ENCODE results near the gene ATP5F1D. TPM values are rescaled to one million over a fixed set of nuclear protein-coding genes. Genes with fewer than 3 reads are reported as not detected.

The ATP5F1D gene
- total RNA-seq, 1 donor from 2014 or later, result 29.0 TPM

DNA sequence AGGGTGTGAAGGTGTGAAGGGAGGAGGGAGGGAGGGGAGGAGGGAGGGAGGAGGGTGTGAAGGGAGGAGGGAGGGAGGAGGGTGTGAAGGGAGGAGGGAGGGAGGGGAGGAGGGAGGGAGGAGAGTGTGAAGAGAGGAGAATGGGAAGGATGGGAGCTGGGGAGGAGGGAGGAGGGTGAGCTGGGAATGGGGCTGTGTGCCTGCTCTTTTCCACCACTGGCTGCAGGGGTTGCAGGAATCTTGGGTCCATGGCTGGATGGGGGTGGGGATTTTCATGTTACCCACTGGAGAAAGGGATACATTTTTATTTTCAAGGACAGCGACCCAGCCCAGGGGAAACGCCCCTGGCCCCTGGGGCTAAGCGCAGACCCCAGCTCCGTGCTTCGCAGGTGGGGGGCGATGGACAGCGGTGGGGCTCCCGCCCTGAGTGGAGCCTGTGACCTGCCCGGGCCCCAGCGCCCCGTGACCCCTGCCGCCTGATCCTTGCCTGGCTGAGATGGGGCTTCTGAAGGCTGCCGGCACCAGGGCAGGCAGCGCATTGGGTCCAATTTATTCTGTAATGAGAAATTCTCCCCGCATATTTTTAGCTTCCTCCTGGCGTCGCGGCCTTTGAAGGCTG lies 41.1 kb downstream of the ATP5F1D start:
- DNase-seq (ENCODE audit: low read depth), result no peak

- DNase-seq (ENCODE audit: low read depth), result no peak
Observed at GRCh38 chr19:1283207-1283916, 41.8 kb downstream of the ATP5F1D start.

- DNase-seq (ENCODE audit: low read depth), result no peak
Observed at GRCh38 chr19:1283917-1284292, 42.4 kb downstream of the ATP5F1D start.

GRCh38 chr19:1284293-1284978 lies 42.9 kb downstream of the ATP5F1D start:
- DNase-seq (ENCODE audit: low read depth), result no peak

DNA sequence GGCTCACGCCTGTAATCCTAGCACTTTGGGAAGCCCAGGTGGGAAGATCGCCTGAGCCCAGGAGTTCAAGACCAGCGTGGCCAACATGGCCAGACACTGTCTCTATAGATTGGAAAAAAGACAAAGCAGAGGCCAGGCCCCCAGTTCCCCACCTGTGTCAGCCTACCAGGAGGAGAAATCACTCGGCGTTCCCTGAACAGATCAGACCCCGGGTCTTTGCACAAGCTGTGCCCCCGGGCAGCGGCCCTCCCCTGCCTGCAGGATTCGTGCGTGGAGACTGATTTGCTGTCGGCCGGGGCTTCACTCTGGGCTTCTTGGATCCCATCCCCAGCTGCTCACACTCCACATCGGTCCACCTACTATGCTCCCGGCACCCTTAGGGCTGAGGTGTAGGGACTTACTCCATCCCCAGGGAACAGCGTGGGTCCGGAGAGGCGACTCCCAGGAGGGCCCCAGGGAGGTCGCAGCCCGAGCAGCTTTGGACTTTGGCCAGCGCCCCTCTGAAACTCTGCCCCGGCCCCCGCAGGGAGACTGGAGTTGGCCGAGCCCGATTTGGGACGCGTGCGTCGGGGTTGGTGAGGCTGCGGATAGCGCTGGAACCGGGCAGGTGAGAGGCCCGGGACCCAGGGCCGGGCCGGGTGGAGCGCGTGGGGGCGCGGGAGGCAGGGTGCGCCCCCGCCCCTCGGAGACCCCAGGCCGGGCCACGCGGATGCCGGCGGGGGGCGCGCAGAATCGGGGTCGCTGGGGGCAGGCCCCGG lies 43.6 kb downstream of the ATP5F1D start:
- DNase-seq (ENCODE audit: low read depth), result no peak

- DNase-seq (ENCODE audit: low read depth), result no peak
Observed at GRCh38 chr19:1285737-1286360, 44.3 kb downstream of the ATP5F1D start, which contains the start of gene EFNA2. TSS of gene EFNA2 (plus strand) at chr19:1285873. CDS start at chr19:1286169, 296 bp downstream.

DNA sequence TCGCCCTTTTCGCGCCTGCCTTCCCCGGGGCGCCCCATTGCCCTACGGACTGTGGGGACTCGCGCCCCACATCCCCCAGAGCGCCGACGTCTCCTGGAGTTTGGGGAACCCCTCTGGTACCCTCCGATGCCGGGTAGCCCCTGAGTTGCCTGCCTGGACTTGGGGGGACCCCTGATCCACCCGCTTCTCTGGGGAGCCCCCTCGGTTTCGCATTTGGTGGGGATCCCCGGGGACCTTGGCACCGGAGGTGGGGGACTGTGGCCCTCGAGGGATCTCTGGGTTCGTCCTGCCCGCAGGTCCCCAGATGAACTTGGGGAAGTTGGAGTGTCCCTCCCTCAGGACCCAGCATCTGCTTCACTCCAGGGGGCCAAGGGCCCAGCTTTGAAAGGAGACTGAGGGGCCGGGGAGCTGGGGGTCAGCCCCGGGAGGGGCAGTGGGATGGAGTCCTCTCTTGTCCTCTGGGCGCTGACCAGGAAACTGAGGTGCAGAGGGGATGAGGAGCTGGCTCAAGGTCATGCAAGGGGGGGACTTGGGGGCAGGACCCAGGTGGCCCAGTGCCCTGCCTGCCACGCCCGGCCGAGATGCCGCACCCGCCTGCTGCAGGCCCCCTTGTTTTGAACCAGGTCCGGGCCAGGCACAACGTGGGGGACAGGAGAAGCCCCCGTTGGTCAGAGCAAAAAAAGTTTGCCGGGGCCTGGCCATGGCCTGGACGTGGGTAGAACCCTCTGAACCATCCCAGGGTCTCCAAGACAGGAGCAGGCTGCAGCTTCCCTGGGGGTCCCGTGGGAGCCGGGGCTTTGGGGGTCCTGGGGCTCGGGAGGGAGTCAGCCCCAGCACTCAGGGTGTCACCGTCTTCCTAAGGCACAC lies 45.2 kb downstream of the ATP5F1D start:
- no peak for DNase-seq (ENCODE audit: low read depth)

DNA sequence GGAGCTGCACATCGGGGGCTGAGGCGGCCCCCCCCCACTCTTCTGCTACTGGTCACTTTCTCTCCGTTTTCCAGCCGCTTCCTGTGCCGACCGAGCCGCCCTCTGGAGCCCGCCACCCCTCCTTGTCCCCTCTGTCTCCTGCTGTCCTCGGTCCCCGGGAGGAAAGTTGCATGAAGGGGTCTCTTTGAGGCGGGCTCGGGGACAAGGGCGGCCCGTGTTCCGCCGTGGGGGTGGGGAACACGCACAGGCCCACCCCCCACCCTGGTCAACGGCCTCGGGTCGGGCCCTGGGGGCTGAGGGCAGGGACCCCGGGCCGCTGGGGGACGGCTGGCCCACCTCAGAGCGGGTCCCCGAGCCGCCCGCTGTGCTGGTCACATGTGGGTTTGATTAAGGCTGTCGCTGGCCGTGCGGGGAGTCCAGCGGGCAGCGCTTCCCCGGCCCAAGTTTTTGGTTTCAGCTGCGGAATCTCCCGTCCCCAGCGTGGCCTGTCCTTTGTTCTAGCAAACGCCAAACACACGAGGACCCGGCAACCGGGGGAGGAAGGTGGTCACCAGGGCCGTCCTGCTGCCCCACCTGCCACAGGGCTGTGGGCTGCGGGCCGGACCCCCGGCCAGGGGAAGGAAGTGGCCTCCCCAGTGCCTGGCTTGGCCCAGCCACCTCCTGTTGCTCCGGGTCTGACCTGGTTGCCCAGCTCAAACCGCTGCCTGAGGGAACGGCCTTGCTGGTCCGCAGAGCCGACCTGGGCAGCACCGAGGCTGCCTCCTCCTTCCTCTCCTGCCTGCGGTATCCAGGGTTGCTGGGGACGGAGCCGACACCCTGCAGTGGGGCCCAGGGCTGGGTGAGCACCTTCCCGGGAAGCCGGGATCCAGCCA lies 46.0 kb downstream of the ATP5F1D start:
- no peak for DNase-seq (ENCODE audit: low read depth)

GRCh38 chr19:1288226-1288612 lies 46.7 kb downstream of the ATP5F1D start:
- no peak for DNase-seq (ENCODE audit: low read depth)

GRCh38 chr19:1288833-1289685 lies 47.5 kb downstream of the ATP5F1D start:
- no peak for DNase-seq (ENCODE audit: low read depth)

DNA sequence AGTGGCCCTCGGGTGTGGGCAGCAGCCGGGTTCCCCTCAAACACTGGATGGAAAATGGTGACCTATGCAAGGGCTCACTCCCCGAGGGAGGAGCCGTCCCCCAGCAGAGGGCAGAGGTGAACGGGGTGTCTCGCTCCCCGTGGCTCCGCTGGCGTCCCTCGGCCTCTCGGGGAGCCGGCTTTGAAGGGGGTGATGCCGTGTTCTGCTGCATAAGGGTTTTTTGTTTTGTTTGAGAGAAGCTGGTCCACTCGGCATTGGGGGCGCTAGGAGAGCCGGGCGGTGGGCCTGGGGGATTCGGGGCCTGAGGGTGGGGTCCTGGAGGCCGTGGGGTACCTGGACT lies 48.1 kb downstream of the ATP5F1D start:
- DNase-seq (ENCODE audit: low read depth), result no peak

- no peak for DNase-seq (ENCODE audit: low read depth)
Observed at GRCh38 chr19:1290196-1290702, 48.7 kb downstream of the ATP5F1D start.

GRCh38 chr19:1290703-1291651 lies 49.4 kb downstream of the ATP5F1D start:
- DNase-seq (ENCODE audit: low read depth), result no peak

DNA sequence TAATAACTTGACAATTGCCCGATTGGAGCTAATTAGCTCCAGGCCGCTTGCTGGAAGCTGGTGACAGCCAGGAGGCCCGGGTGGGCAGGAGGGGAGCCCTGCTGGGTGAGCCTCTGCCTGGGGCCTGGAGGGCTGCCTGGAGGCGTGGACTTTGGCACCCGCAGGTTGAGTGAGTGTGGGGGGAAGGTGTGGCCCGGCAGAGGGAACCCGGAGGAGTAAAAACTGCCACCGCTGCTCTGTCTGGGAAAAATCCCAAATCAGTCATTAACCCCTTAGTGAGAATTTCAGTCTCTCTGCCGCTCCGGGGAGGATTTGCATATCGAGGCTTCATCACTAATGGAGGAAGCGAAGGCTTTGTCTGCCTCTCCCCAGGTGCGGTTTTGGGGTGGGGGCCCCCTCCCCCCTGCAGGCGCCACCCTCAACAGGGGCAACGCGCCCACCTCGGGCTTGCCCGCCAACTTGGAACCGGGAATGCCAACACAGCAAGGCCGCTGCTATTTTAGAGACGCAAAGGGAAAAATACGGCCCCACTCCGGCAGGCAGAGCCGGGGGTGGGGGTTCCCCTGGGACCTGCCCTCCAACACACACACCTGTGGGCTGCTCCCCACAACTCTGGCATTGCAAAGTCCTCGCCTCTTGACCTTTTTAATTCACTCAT lies 50.3 kb downstream of the ATP5F1D start:
- DNase-seq (ENCODE audit: low read depth), result no peak

GRCh38 chr19:1292419-1293151 lies 51.0 kb downstream of the ATP5F1D start:
- no peak for DNase-seq (ENCODE audit: low read depth)

Measured in renal cortical epithelial cell (primary cell).